Adipose tissue (tissue), 3 donors: ENCODE results near the gene THBS3. TPM values are rescaled to one million over a fixed set of nuclear protein-coding genes. Genes with fewer than 3 reads are reported as not detected.
"Not testable (repeated sequence)": the region's sequence is repeated elsewhere in the genome, so short reads cannot be mapped to it uniquely, and the experiment has no call there.

Experiments
- H3K27ac ChIP-seq: one replicate; pipeline ENCODE4 v1.5.1; 2013; ENCODE audit warnings: low read depth, low read length
- WGBS, 3 donors: extraction: QIAGEN DNeasy Blood & Tissue Kit; methylation state at CpG; one replicate each; pipeline ENCODE4 v1.1.7; 2013; 5-methylcytosine and 5-hydroxymethylcytosine counted together
- polyA plus RNA-seq, 3 donors: library from polyadenylated mRNA; stranded (reverse); fragments of 200-250 nt; gene quantifications; one replicate each; pipeline ENCODE4 v1.2.3, GENCODE V29; 2013
- donor health status: healthy with polysubstance abuse.
- donor health status: Bipolar disorder and iron deficiency.
- donor health status: healthy.

Gene THBS3
- polyA plus RNA-seq, 3 donors, result 12.0 to 31.5 (median 13.7) TPM

GRCh38 chr1:155211381-155212050 is 3.8 kb upstream of the THBS3 start:
- H3K27ac ChIP-seq, result not testable (repeated sequence)
- 68 to 77% (median 72%) methylated on average over 11 to 13 of the region's 13 CpGs for WGBS, 3 donors

DNA sequence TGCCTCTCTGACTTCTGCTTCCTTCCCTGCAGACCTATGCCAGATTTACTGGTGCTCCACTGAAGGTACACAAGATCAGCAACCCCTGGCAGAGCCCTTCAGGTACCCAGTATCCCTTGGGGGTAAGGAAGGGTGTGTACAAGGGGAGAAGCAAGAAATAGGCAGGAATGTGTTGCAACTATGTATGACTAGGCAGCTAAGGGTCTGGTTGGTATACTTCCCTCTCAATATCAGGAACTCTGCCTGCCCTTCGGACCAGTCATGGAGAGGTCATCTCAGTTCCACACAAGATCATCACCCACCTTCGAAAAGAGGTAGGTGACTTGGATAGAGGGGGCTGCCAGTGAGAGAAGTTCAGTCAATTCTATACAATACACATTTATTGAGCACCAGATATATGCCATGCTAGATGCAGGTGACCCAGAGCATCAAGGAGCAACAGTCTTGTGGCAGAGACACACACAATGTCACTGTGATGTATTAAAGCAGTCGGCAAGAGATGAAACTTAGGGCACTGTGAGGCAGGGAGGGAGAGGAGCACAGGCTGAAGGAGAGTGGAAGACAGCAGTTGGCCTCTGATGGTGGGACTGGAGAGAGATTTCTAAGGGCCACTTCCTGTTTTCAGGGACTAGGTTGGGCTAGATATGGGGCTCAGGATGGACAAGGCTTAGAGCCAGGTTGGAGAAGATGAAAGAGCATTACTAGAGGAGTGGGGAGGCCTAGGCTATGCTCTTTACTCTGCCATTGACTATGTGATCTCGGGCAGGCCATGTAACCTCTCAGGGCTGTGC is 2.8 kb upstream of the THBS3 start:
- H3K27ac ChIP-seq, result no peak overlapping the region

GRCh38 chr1:155209312-155209721 is 1.6 kb upstream of the THBS3 start:
- H3K27ac ChIP-seq, result peak overlapping the region; percentile 100
- 3 to 5% (median 4%) methylated on average over 13 of the region's 13 CpGs for WGBS, 3 donors

More for the DNA sequence above, 2.8 kb upstream of the THBS3 start:
- 71 to 84% (median 75%) methylated on average over 4 of the region's 4 CpGs for WGBS, 3 donors

DNA sequence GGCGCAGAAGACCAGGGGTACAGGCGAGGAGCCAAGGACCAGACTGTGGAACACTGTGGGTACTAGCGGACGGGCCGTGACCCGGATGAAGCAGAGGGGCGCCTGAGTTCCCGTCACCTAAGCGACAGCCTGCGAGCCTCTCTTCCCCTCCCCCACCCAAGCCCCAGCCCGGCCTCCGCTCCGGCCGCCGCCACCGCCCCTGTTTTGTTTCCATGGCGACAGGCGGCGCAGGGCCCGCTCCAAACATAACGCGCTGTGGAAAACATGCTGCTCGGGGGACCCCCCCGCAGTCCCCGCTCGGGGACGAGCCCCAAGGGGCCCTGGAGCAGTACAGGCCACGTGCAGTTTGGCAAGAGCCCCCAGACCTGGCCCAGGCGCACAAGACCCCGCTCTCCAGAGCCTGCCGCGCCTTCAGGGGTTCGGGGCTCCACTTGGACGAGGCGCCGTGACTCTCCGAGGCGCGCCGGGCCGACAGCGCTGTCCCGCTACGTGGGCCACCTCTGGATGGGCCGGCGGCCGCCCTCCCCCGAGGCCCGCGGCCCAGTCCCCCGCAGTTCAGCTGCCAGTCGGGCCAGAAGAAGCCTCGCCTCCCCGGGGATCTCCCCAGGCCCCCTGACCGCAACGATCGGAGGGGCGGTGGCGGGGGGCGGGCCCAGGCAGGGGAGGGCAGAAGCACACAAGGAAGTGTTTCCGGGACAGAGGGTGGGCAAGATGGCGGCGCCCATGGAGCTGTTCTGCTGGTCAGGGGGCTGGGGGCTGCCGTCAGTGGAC is 1.0 kb upstream of the THBS3 start, which contains the start of gene MTX1:
Gene MTX1 (plus strand): TSS at position 155 of the 771 bp plus-strand sequence. CDS start 110 bp downstream, at position 265.
- peak within 1 kb of the TSS; percentile 100 for H3K27ac ChIP-seq
- WGBS, 3 donors, result 0 to 1% (median 0%) methylated on average over 58 to 64 of the region's 64 CpGs

- WGBS, 3 donors, result 18 to 26% (median 24%) methylated on average over 13 of the region's 13 CpGs
- H3K27ac ChIP-seq, result peak overlapping the region; percentile 100
Observed at GRCh38 chr1:155206891-155207805, 549 bp downstream of the THBS3 start.

- WGBS, 3 donors, result 70 to 79% (median 73%) methylated on average over 9 of the region's 9 CpGs
- H3K27ac ChIP-seq, result no peak overlapping the region
Observed at GRCh38 chr1:155205969-155206593, 1.6 kb downstream of the THBS3 start.

GRCh38 chr1:155205035-155205434 is 2.7 kb downstream of the THBS3 start:
- 87 to 94% (median 94%) methylated on average over 14 of the region's 14 CpGs for WGBS, 3 donors
- no peak overlapping the region for H3K27ac ChIP-seq

DNA sequence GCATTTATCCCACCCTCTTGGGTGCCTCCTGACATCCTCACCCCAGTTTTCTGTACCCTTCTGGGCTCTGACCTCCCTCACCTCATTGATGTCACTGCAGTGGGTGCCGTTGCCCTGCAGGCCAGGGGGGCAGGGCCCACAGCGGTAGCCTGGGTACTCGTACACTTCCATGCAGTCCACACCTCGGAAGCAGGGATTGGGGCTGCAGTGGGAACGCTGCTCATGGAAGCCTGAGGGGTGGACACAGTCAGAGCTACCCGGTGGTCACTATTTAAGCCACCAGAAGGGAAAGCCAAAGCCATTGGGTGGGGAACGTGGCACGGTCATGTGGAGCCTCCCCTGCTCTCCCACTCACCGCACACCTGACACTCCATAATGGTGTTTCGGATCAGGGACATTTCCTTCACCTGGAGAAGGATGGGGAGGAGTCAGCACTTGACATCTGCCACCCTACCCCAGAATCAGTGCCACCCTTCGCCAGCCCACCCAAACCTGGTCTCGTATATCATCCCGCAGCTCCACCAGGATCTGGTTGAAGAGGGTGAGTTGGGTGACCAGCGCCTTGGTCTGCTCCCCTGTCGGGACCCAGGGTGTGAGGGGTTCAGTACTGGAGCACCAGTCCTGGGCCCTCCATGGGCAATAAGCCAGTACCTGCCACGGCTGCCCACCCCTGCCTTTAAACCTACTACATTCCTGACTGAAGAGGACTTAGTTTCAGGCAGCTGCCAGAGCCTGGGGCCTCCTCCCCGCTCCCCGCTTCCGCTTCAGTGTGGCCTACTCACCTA is 4.8 kb downstream of the THBS3 start:
- WGBS, 3 donors, result 89 to 92% (median 91%) methylated on average over 19 of the region's 19 CpGs
- H3K27ac ChIP-seq, result no peak overlapping the region

DNA sequence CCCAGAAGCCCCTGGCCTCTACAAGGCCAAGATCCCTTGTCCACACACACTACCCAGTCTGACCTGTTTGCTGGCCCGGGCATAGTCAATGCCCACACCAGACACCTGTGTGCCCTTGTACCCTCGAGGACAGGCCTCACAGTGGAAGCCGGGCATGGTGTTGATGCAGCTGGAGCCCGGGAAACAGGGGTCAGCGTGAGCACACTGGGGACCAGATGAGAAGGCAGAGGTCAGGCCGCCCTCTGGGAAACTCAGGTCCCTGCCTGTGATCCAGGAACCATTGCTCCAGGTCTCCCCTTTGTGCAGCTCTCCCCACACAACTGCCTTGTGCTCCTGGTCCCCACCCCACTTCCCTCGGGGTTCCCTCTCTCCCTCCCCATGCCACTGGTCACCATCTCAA is 5.5 kb downstream of the THBS3 start:
- H3K27ac ChIP-seq, result no peak overlapping the region
- WGBS, 3 donors, result 91 to 96% (median 93%) methylated on average over 5 to 7 of the region's 7 CpGs

DNA sequence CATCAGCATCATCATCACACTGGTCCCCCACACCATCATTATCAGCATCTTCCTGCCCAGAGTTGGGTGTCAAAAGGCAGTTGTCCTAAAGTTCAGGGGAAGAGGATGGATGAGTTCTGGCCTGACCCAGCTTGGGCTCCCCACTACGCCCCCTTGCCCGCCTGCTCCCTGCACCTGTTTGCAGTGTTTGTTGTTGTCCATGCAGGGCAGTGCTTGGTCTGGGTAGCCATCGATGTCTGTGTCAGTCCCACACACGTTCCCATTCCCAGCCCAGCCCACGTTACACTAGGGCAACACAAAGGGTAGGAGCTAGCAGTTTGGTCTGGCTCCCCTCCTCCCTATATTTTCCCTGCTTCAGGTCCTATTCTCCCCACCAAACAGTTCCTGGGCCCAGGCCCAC is 6.8 kb downstream of the THBS3 start:
- 83 to 93% (median 89%) methylated on average over 5 of the region's 5 CpGs for WGBS, 3 donors
- H3K27ac ChIP-seq, result no peak overlapping the region

DNA sequence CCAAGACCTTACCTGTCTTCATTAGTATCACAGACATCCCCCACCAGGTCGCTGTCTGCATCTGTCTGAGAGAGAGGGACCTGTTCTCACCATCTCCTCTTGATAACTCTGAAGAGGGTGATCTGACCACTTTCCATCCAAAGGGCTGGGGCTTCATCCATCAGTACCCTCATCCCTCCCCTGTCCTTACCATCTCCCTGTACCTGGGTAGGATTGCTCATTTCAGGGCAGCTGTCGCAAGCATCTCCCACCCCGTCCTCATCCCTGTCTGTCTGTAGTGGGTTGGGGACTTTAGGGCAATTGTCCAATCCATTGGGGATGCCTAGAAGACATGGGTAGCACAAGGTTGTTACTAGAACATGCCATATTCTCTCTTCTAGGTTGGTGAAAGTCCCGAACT is 7.9 kb downstream of the THBS3 start:
- H3K27ac ChIP-seq, result no peak overlapping the region
- 89 to 91% (median 91%) methylated on average over 4 of the region's 4 CpGs for WGBS, 3 donors

DNA sequence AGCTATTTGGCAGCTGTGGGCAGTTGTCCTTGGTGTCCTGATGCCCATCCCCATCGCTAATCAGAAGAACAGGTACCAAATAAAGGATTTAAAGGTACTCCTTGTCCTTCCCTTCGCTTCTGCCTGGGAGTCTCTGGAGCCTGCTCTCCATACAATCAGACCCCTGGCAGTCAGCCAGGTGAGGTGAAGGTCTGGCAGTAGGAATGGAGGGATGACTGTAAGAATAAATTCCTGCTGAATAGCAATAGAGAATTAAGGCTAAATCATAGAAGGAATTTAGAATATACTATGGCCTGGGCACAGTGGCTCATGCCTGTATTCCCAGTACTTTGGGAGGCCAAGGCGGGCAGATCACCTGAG is 9.2 kb downstream of the THBS3 start:
- WGBS, 3 donors, result 91 to 94% (median 93%) methylated on average over 3 of the region's 3 CpGs
- H3K27ac ChIP-seq, result no peak overlapping the region

GRCh38 chr1:155197901-155198546 is 9.7 kb downstream of the THBS3 start:
- WGBS, 3 donors, result 91 to 92% (median 92%) methylated on average over 15 of the region's 15 CpGs
- H3K27ac ChIP-seq, result no peak overlapping the region

DNA sequence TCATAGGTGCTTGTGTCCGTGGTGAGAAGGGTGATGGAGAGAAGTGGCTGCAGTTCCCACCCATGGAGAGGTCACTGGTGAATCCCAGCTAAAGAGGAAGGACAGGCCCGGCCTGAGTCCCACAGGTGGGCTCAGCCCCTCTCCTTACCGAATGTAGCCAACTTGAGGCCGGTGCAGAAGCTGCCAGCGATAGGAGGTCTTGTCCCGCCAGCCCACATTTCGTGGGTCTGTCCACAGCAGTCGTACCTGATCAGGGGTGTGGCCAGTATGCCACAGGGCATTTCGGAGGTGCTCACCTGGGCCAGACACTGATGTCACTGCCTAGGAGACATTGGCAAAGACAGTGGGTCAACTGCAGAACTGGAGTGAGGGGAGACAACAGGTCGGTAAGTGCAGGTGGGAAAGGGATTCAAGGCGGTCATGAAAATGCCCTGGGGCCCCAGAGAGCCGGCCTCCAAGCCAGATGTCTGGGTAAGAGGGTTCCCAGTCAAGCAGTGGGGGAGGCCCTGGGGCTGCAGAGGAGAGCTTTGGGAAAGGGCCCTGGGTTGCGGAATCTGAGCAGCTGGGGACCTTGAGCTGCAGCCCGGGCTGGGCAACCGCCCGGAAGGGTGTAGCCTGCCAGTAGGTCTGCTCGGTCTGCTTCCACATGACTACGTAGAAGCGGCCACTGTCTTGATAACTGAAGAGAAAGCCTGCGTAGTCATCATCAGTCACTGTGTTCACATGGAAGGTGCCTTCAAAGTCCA is 10.6 kb downstream of the THBS3 start:
- no peak overlapping the region for H3K27ac ChIP-seq
- 53 to 92% (median 91%) methylated on average over 20 of the region's 20 CpGs for WGBS, 3 donors

GRCh38 chr1:155196103-155196892 is 11.4 kb downstream of the THBS3 start:
- 83 to 90% (median 90%) methylated on average over 6 of the region's 6 CpGs for WGBS, 3 donors
- no peak overlapping the region for H3K27ac ChIP-seq
